Psoas muscle (tissue), 8 donors: ENCODE results near the gene DCAF4. TPM values are rescaled to one million over a fixed set of nuclear protein-coding genes. Genes with fewer than 3 reads are reported as not detected.
"Not testable (repeated sequence)": the region's sequence is repeated elsewhere in the genome, so short reads cannot be mapped to it uniquely, and the experiment has no call there.

Experiments
- ATAC-seq, 4 donors: fragments of 200-7000 bp; cut with Tn5 transposase; one replicate each; pipeline ENCODE4 v1.9.1; 2020; ENCODE audit warnings: moderate library complexity in 3 of 4, mild to moderate bottlenecking in 2 of 4
- DNase-seq, 2 donors: peaks; one replicate each; pipeline ENCODE4 v3.0.0-alpha.2; 2020
- H3K27ac ChIP-seq: fragments of 200-600 bp; one replicate; pipeline ENCODE4 v1.8.0; 2022
- H3K27me3 ChIP-seq, 3 donors: fragments of 200-600 bp in 1 of 3; one replicate each; pipeline versions ENCODE4 v1.6.1 to v1.8.0; 2013 to 2022; ENCODE audit warnings: low read length in 2 of 3, mild to moderate bottlenecking in 2 of 3, moderate library complexity in 1 of 3; ENCODE audit not compliant: insufficient read depth in 3 of 3
- H3K36me3 ChIP-seq, 2 donors: fragments of 200-600 bp in 1 of 2; one replicate each; pipeline versions ENCODE4 v1.6.1 to v1.8.0; 2013 to 2022; ENCODE audit warnings: low read depth in 1 of 2, mild to moderate bottlenecking in 1 of 2, moderate library complexity in 1 of 2; ENCODE audit not compliant: insufficient read depth in 1 of 2
- H3K4me1 ChIP-seq: fragments of 200-600 bp; one replicate; pipeline ENCODE4 v1.8.0; 2022
- H3K4me3 ChIP-seq: fragments of 200-600 bp; one replicate; pipeline ENCODE4 v1.8.0; 2022; ENCODE audit warnings: mild to moderate bottlenecking
- H3K9me3 ChIP-seq: fragments of 200-600 bp; one replicate; pipeline ENCODE4 v1.8.0; 2022
- WGBS, 3 donors: extraction: QIAGEN DNeasy Blood & Tissue Kit; methylation state at CpG; one replicate each; pipeline versions ENCODE4 v1.1.6 to v1.1.7; 2013; 5-methylcytosine and 5-hydroxymethylcytosine counted together
- intact Hi-C, 2 donors: fragments of 100-400 bp; cut with DNase I; formaldehyde crosslinking; loops; one replicate each; pipeline versions ENCODE4 v1.11.0 to v1.14.2; 2022
- polyA plus RNA-seq, 3 donors: library from polyadenylated mRNA; stranded (reverse); fragments of 200-250 nt; gene quantifications; one replicate each; pipeline ENCODE4 v1.2.3, GENCODE V29; 2013
- total RNA-seq, 4 donors: library from RNA; stranded (reverse); fragmentation: NEBNext Ultra II Directional in 2 of 4; extraction: Animal tissue kit (Norgen Biotek cat#: 25700) in 2 of 4; gene quantifications; one replicate each; pipeline versions ENCODE4 v1.2.1 to v1.2.4, GENCODE V29; 2021 to 2023
- TF ChIP-seq, protein P1 (sequence below): fragments of 200-600 bp; IDR thresholded peaks from one replicate; pipeline ENCODE4 v1.8.0; 2022; ENCODE audit warnings: antibody characterized with exemption
- donor health status: healthy with polysubstance abuse.
- donor health status: DM: no; HTN: no; CAD: no; lungs with moderate emphysema.
- donor health status: Bipolar disorder and iron deficiency.
- donor health status: healthy.
- donor health status: DM: yes; HTN: yes; CAD: no.
- donor health status: DM: no; HTN: no; CAD: no.
- donor health status: DM: no; HTN: no; CAD: no.
- donor health status: DM: yes; HTN: yes; CAD: no.

Gene DCAF4
- total and polyA plus RNA-seq, 7 donors = 11.1 to 26.0 (median 18.1) TPM

- intact Hi-C loops = no loop called here
- no peaks in the 10 kb centered on the region for H3K27me3 ChIP-seq
- WGBS, 3 donors = 65 to 67% (median 66%) methylated on average over 3 of the region's 3 CpGs
- ATAC-seq = no peak
- H3K36me3 ChIP-seq = peaks cover 0 to 70% of the 10 kb centered on the region in 2 donors
- TF ChIP-seq, protein P1, sequence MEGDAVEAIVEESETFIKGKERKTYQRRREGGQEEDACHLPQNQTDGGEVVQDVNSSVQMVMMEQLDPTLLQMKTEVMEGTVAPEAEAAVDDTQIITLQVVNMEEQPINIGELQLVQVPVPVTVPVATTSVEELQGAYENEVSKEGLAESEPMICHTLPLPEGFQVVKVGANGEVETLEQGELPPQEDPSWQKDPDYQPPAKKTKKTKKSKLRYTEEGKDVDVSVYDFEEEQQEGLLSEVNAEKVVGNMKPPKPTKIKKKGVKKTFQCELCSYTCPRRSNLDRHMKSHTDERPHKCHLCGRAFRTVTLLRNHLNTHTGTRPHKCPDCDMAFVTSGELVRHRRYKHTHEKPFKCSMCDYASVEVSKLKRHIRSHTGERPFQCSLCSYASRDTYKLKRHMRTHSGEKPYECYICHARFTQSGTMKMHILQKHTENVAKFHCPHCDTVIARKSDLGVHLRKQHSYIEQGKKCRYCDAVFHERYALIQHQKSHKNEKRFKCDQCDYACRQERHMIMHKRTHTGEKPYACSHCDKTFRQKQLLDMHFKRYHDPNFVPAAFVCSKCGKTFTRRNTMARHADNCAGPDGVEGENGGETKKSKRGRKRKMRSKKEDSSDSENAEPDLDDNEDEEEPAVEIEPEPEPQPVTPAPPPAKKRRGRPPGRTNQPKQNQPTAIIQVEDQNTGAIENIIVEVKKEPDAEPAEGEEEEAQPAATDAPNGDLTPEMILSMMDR = no peak
- H3K9me3 ChIP-seq = no peaks in the 10 kb centered on the region
- H3K4me3 ChIP-seq = no peak overlapping the region
- no peaks in the 10 kb centered on the region for H3K4me1 ChIP-seq
- H3K27ac ChIP-seq = no peak overlapping the region
- no peak for DNase-seq
These were observed 25.9 kb downstream of the DCAF4 start for GRCh38 chr14:72952171-72952570.

GRCh38 chr14:72956741-72957140 is 30.5 kb downstream of the DCAF4 start:
- peaks cover 4 to 81% of the 10 kb centered on the region in 2 donors for H3K36me3 ChIP-seq
- ATAC-seq, H3K9me3 ChIP-seq, intact Hi-C loops, H3K27me3 ChIP-seq, H3K27ac ChIP-seq, H3K4me3 ChIP-seq, H3K4me1 ChIP-seq, DNase-seq: not testable (repeated sequence)
- 95 to 96% (median 96%) methylated on average over 9 of the region's 9 CpGs for WGBS, 3 donors

- whole genome bisulfite sequencing, 3 donors = 87 to 99% (median 94%) methylated on average over 3 of the region's 3 CpGs
- TF ChIP-seq, protein P1 = no peak
- intact Hi-C loops = no loop called here
- no peak overlapping the region for H3K4me3 ChIP-seq
- no peaks in the 10 kb centered on the region for H3K9me3 ChIP-seq
- no peaks in the 10 kb centered on the region for H3K27me3 ChIP-seq
- no peaks in the 10 kb centered on the region for H3K4me1 ChIP-seq
- H3K36me3 ChIP-seq = peaks cover 4 to 77% of the 10 kb centered on the region in 2 donors
- no peak for DNase-seq
- no peak for ATAC-seq
- no peak overlapping the region for H3K27ac ChIP-seq
These were observed 30.9 kb downstream of the DCAF4 start for GRCh38 chr14:72957213-72957612.

- Histone ChIP-seq H3K27me3 (no peaks in the 10 kb centered on the region), H3K4me3 (no peak overlapping the region), H3K27ac (no peak overlapping the region), H3K9me3 (no peaks in the 10 kb centered on the region), H3K4me1 (no peaks in the 10 kb centered on the region), H3K36me3 (peaks cover 4 to 76% of the 10 kb centered on the region in 2 donors)
- intact Hi-C loops = no loop called here
- TF ChIP-seq, protein P1 = no peak
- DNase-seq = no peak
- WGBS, 3 donors = 94 to 95% (median 94%) methylated on average over 15 of the region's 15 CpGs
- no peak for ATAC-seq
These were observed 32.3 kb downstream of the DCAF4 start for GRCh38 chr14:72958548-72958947.

DNA sequence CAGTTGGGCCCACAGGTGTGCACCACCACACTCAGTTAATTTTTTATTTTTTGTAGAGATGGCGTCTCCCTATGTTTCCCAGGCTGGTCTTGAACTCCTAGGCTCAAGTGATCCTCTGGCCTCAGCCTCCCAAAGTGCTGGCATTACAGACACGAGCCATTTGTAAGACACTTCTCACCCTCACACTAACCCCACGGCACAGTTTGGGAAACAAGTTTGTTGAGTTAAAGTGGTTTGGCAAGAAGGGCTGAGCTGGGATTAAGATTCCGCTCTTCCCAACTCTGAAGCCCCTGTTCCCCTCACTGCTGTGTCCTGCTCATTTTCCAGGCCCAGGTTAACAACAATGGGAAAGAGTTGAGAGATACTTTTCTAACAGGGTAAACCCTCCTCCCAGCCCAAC is 34.8 kb downstream of the DCAF4 start:
- 93 to 99% (median 96%) methylated on average over 4 of the region's 4 CpGs for WGBS, 3 donors
- DNase-seq, intact Hi-C loops, H3K27me3 ChIP-seq, ATAC-seq, H3K4me1 ChIP-seq, H3K27ac ChIP-seq, H3K9me3 ChIP-seq, H3K4me3 ChIP-seq: not testable (repeated sequence)
- peaks cover 4 to 55% of the 10 kb centered on the region in 2 donors for H3K36me3 ChIP-seq
